ENCODE measurements around the gene SLC66A3.
"Not testable (repeated sequence)": the region's sequence is repeated elsewhere in the genome, so short reads cannot be mapped to it uniquely, and the experiment has no call there.

Gene SLC66A3

DNA sequence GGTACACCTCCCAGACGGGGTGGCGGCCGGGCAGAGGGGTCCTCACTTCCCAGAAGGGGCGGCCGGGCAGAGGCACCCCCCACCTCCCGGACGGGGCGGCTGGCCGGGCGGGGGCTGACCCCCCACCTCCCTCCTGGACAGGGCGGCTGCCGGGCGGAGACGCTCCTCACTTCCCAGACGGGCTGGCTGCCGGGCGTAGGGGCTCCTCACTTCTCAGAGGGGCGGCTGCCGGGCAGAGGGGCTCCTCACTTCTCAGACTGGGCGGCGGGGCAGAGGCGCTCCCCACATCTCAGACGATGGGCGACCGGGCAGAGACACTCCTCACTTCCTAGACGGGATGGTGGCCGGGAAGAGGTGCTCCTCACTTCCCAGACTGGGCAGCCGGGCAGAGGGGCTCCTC lies 9.8 kb downstream of the SLC66A3 start:
- not testable (repeated sequence) for DNase-seq

DNA sequence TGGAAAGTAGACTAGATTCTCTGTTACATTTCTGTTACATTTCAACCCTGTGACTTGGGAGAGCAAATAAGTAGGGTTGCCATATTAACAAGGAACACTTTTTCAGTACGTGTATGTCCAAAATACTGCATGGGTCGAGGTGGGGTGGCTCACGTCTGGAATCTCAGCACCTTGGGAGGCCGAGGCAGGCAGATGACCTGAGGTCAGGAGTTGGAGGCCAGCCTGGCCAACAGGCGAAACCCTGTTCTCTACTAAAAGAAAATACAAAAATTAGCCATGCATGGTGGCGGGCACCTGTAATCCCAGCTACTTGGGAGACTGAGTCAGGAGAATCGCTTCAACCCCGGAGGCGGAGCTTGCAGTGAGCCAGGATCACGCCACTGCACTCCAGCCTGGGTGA lies 11.2 kb downstream of the SLC66A3 start:
- DNase-seq: no peak

DNA sequence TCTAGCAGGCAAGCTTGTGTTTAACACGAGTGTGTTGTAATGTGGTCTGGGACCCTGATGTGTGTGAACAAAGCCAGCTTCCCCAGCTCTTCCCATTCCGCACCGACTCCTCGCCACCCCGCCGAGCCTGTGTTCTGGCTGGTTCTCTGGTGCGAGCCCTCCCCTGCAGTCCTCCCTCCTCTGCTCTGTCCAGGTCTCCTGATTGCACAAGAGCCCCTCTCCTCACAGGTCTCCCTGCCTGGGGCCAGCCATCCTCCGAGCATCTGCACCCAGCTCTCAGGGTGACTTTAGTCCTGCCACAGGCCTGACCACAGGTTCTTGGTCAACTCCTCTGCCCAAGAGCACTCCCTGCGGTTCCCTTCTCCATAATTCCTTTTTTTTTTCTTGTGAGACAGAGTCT lies 13.2 kb downstream of the SLC66A3 start:
- DNase-seq: no peak

DNA sequence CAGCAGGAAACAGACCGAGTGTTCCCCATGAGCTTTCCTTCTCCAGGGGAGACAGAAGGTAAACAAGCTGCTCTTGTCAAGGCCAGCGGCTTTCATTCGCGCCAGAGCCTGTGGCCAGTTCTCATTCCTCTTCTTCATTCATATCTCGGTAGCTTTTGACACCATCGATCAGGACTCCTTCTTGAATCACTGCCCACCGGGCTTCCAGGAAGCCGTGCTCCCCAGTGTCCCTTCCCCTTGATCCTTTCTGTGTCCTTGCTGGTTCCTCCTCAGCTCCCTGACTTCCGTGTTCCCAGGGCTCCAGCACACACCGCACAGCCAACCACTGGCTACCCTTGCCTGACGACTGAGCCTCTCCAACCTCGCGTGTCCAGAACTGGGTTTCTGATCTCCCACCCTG lies 14.1 kb downstream of the SLC66A3 start:
- DNase-seq: no peak

DNA sequence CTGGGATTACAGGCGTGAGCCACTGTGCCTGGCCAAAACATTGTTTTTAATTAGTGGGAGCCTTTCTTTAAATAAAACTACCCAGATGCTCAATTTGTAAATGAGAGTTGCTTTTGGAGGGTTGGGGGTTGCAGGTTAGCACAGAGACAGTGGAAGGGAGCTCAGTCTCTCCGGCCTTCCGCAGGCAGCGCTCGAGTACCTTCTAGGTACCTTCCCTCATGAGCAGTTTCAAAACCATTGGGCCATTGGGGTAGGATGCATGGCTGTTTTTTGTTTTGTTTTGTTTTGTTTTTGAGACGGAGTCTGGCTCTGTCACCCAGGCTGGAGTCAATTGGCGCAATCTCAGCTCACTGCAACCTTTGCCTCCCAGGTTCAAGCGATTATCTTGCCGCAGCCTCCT lies 19.0 kb downstream of the SLC66A3 start:
- DNase-seq: no peak

DNA sequence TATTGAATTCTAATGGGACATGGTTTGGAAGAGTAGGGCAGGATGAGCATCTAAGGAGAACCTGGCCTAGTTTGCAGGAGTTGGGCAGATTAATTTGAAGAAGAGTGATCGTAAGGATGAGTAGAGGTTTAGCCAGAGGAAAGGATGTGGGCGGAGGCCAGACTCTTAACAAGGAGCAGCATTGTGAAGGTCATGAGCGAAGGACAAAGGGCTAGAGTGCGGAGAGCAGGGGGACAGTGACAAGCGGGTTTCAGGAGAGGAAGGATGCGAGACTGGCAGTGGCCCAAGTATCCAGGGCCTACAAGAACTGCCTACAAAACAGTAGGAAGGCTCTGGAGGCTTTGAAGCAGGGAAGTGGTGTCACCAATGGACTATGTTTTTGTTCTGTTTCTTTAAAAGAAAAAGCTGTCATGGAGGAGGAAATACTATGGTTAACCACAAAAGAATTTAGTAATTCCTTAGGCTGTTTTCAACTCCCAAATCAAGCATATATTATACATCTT lies 20.1 kb downstream of the SLC66A3 start:
- no peak for DNase-seq

DNA sequence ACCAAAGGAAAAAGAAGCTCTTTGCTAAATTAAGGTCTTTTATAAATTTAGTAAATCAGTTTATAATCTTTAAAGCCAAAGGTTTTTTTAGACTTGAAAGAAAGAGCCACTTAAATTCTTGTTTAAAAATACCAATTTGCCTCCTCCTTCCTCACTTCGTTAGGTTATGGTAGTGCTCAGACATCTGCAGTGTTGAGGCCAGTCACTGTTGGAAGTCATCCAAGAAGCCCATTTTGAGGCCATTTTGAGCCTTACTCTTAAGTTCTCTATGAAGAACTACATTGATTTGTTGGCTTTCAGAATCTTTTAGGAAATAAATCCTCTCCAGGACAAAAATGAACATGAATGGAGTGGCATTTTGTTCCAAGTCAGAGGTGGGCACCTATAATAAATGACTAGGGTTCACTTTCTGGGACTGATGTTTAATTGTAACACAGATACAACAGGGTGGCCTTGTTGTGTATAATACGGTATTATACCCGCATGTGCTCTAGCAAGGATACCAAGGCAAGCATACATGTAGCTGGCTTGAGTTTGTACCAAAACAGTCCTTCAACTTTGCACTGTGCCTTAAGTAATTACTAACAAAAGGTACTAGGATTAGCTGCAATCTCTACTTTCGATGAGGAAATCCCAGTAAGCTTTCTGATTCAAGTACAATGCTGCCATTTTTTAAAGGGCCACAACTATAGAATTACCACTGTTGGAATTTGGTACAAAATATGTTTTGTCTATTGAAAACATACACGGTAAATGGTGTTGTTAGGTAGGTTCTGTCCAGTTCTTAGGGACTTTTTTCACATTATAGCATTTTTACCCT lies 22.8 kb downstream of the SLC66A3 start:
- no peak for DNase-seq

DNA sequence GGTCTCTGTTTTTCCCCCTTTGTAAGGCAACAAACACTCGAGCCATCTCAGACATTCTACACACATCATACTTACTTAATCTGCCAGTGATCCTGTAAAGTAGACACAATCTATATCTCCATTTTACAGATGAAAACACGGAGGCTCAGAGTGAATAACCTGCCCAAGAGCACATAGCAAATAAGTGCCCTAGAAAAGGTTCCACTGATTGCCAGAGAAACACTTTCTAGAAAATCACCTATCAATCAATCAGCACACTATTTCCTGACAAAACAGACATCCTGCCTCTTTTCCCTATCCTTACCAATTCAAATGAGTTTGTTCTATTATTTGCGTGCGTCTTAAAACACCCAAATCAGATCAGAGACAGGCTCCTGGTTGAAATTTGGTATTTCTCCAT lies 23.9 kb downstream of the SLC66A3 start:
- no peak for DNase-seq

DNA sequence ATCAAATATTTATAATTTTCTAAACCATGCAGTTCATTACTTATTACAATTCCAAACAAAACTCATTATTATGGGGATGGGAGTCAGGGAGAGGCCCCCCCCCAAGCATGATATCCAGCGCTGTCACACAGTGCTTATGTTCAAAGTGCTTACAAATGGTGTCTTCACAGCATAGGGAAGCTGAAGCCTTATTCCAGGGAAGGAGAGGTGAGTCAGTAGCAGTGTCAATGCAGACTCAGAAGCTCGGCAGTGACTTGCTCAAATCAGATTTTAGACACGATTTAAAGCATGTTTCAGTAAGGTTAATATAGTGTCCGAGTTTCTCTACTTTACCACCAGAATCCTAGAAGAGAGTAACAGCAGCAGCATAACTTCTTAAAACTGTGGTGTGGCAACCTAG lies 24.6 kb downstream of the SLC66A3 start:
- DNase-seq: no peak

DNA sequence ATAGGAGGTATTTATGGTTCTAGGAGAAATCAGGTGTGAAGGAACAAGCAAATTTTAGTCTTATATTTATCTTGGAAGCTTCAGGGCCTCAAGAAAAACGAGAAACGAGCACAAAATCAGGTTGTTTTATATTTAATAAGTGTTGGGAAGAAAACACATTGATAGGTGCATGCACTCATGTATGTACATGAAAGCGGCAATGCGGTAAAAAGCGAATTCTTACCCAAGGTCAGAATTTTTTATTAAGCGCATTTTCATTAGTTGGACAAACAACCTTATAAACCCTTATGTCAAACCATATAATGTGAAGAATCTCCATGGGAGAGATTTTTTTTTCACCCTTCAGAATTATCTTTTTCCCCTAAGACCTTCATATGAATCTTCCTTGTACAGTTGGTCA lies 25.4 kb downstream of the SLC66A3 start:
- no peak for DNase-seq

DNA sequence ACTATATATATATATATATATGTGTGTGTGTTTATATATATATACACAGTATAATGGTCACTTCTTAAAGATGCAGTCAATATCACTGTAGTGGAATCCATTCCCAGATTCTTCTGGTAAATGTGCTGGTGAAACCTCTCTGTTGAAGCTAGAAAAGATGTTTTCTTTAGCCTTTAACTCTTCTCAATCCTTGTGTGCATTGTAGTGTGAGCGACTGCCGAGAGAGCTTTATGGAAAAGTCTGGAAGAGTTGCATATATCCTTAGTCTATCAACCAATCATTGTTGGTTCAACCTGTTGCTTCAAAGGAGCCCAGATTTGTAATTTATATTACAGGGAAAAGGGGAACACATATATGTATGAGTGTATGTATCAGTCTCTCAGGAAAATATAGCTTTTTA lies 27.7 kb downstream of the SLC66A3 start:
- DNase-seq: no peak

DNA sequence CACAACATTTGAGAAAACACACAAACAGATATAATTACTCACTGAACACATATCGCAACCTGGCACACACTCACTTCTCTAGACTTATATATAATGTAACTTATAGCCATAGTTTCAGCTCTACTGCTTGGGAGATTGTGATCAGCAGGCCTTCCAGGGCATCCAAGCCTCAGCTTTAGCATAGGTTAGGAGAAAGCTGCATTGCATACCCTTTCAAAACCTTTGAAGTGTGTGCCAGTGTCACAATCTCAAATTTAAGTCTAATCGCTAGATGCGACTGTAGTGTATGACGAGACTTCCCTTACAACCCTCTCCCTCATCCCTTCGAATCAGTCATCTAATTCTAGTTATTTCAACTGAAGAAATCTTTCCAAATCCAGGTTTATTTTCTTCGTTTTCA lies 30.9 kb downstream of the SLC66A3 start:
- DNase-seq: no peak

DNA sequence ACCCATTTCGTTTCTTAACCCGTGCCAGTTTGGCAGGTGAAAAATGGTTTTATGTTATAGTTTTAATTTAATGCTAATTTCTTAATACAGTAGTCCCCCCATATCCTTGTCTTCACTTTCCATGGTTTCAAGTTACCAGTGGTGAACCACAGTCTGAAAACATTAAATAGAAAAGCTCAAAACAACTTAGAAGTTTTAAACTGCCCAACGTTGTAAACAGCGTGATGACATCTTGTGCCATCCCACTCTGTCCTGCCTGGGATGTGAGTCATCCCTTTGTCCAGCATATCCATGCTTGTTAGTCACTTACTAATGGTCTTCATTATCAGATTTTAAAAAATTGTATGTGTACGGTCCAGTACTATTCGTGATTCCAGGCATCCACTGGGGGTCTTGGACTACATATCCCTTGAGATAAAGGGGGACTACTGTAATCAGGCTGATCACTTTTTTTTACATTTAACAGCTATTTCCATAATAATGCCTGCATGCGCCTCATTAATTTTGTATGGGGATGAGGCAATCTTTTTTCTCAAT lies 31.9 kb downstream of the SLC66A3 start:
- no peak for DNase-seq

DNA sequence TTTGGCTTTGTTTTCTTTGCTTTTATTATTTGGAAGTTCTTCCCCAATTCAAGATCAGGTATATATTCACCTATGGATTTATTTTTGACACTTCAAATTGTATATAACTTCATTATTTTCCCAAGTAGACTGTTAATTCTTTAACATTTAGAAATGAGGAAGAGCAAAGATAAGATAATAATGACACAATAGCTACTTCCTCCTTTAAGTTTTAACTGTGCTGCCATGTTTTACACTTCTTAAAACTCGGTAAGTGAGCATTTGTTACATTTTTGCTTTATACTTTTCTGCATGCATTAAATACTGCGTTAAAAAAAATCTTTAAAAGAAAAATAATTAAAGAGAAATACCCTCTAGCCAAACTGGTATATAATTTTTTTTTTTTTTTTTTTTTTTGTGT lies 32.5 kb downstream of the SLC66A3 start:
- DNase-seq: no peak

DNA sequence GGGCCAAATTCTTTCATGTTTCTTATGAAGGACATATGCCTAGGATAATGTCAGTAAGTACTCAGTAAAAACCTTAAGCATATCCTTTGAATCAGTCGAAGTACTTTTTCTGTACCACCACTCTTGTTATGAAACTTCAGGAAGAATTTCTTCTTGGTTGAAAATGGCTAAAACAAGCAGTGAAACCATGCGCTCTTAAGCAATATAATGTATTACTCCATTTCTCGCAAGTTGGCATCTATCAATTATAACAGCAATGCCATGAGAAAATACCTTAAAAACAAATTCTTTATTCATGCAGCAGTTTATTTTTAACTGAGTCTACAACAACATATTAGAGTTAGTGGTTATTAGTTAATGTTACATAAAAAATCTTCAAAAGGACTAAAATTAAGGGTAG lies 41.0 kb downstream of the SLC66A3 start:
- DNase-seq: no peak

DNA sequence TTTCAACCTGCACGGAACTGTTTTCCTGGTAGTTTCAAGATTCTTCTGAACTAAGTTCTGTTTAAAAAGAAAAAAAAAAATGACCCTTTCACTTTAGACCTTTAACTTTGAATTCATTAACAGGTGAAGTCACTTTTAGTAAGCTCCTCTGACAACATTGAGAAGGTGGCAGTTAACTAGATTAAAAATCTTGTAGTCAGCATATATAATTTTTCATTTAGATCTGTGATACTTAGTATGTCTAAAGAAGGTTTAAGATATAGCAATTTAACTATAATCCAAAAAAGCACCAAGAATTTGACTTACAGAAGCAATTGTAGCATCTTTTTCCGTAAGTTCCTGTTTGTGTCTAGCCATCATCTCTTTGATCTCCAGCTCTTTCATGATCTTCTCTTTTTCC lies 45.4 kb downstream of the SLC66A3 start:
- DNase-seq: no peak

DNA sequence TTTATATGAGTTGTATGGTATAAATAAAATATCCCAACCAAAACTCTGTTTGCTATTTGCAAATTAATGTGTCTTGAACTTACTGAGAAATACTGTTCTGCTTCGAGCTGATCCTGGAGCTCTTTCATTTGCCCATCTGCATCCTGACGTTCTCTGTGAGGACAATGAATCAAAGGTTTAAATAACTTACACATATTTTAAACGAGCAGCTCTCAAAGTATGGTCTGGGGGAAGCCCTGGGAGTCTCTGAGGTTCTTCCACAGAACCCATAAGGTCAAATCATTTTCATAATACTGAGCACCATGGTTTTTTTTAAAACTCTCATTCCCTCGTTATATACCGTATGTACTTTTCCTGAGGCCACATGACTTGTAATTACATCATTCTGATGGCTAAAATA lies 46.7 kb downstream of the SLC66A3 start:
- no peak for DNase-seq

DNA sequence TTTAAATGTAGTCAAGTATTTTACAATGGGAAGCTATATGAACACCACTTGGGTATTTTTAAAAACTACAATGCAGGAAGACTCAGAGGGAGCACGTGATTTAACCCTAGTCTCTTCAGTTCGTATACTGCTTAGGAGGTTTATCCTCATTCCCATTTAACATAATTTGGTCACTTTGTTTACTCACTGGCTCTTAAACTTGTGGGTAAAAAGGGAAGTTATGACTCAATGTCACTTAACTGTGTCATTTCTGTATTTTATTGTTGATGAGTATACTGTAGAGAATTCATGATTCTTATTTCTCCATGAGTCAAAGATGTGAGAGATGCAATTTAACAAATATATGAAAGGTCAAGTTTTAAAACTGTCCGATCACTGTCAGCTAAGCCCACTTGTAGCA lies 48.2 kb downstream of the SLC66A3 start:
- peak; percentile 76 for DNase-seq

DNA sequence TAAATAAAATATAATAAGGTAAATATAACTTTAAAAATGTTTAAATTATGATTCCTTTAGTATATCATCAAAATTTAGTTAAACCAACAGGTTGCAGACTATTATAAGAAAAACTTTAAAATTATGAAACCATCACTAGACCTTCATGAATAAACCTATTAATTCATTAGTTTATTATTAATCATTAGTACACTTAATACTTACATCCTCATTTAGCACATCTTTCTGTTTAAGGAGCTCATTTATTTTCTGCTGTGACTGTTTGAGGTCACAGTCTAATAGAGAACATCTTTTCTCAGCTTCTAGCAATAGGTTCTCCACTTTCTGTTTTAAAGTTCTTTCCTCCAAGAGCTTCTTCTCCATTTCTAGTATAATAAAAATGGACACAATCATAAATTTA lies 52.8 kb downstream of the SLC66A3 start:
- DNase-seq: no peak

DNA sequence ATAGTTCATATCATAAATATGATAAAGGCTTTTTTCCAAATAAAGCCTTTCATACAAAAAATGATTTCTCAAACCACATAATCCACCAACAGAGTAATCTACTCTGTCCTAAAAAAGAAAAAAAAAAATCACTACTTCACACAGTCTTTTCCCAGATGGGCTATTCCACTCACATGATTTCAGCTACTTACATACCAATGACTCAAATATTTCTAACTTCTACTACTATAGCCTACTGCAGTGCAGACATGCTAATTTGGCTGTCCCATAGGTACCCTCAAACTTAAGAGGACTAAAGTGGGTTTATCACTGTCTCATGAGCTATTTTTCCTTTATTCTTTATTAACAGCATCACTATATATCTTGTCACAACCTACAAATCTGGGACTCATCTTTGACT lies 57.4 kb downstream of the SLC66A3 start:
- DNase-seq: no peak

DNA sequence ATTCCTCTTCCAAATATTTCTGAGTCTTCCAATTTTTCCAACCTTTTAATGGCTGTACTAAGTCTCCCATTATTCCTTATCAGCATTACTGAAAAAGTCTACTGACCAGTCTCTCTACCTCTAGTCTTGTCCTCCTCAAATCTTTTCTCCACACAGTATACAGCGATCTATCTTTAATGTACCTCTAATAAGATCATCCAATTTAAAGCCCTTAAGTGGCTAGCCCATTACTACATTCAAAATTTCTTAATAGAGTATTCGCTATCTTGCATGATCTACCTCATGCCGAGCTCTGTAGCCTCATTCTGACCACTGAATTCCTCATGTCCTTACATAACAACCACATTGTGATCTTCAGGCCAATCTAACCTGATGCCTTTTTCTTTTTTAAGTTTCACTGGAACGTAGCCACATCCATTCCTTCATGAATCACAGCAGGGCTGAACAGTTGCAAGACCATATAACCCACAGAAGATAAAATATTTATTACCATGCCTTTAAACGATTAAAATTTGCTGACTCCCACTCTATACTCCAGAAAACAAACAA lies 57.9 kb downstream of the SLC66A3 start:
- DNase-seq: no peak

DNA sequence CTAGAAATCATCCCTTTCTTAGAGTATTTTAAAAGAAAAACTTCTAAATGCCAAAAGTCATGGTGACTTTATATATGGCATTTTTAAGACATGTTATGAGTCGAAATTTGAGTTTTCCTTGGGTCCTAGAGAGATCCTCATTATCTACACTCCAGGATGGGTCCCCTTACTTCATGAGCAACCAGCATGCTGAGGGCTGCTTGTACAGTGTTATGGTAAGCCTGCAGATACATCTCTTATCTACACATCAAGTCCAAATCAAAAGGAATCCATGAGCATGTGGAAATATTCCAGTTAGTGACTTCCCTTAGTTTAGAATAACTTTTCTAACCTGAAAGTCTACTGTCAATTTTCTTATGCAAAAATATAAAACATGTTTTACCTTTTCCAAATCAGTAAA lies 58.7 kb downstream of the SLC66A3 start:
- no peak for DNase-seq

DNA sequence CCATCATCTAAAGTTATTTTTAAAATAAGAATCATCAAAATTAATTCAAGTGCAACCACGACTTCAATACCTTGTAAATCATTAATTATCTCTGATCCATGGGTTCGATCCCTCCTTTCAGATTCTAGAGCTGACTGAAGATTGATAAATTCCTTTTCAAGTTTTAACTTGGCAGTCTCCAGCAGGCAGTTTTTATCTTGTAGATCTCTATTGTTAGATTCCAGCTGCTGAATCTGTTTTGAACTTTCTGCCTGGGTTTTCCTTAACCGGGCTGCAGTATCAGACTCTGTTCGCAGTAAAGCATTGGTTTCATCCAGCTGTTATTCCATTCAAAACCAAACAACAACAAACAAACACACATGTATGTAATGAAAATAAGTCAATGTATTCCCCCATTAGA lies 59.5 kb downstream of the SLC66A3 start:
- no peak for DNase-seq

DNA sequence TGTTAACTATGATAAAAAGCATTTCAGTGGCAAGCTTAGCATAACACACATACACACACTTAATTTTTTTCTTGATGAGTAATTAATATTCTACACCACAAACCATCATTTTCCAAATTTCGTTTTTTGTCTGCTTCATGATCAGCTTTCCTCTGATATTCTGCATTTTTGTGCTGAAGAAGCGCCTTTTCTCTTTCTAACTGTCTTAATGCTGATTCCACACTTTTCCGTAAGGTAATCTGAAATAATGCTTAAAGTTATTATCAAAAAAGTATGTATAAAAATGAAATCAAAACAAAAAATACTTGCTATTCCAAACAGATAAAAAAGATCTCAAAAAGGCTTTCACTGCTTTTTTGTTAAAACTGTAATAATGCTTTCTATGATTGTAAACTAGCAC lies 60.1 kb downstream of the SLC66A3 start:
- DNase-seq: no peak

DNA sequence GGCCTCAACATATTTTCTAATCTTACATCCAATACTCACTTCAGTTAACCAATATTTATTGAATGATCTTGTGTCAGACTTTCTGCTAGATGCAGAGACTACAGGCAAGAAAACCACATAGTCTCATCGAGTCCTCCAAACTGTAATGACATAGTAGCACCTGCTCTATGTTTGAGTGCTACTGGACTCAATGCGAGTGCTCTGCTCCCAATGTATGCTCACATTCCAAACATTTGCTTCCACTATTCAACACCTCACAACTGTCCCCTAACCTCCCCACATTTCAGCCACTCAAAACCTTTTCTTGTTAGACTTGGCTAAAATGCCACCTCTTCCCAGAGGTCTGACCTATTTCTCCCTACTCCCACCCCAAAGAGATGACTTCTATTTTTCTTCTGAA lies 65.2 kb downstream of the SLC66A3 start:
- no peak for DNase-seq
